HepG2 (cell line): ENCODE measurements around the gene WNT7A.

Experiments used
- POLR2A ChIP-seq, 2 experiments: IDR thresholded peaks; 2 replicates each; pipeline ENCODE4 v1.6.1; 2011; ENCODE audit warnings: low read depth in 2 of 2, low read length in 2 of 2, mild to moderate bottlenecking in 1 of 2, moderate library complexity in 1 of 2; ENCODE audit not compliant: insufficient read depth in 1 of 2
- POLR2AphosphoS5 ChIP-seq: IDR thresholded peaks from 2 replicates; pipeline ENCODE4 v1.6.1; 2012; ENCODE audit warnings: low read depth, low read length
- RARA ChIP-seq: IDR thresholded peaks from 2 replicates; pipeline ENCODE4 v1.6.1; 2016; ENCODE audit warnings: missing genetic modification reagents, missing compliant biosample characterization

GRCh38 chr3:13780432-13781176 is 99.3 kb downstream of the WNT7A start:
- TF ChIP-seq POLR2AphosphoS5 (no peak), RARA (CRISPR knock-in tag) (no peak), POLR2A (IDR thresholded peaks at IDR 0.05; ENCODE audit: insufficient read depth in 1 of 2, low read depth in 2 of 2, low read length in 2 of 2) (no peak)
